ENCODE results near the gene CUTA. TPM values are rescaled to one million over a fixed set of nuclear protein-coding genes. Genes with fewer than 3 reads are reported as not detected.
A peak's percentile ranks its signal among the peaks of the same experiment; 100 is the strongest.

The CUTA gene
- total and polyA plus RNA-seq, 2 of the 13 experiments (the other 11 are each of a cell fraction or from before 2014, with no cell fraction given), result 170 to 180 TPM

DNA sequence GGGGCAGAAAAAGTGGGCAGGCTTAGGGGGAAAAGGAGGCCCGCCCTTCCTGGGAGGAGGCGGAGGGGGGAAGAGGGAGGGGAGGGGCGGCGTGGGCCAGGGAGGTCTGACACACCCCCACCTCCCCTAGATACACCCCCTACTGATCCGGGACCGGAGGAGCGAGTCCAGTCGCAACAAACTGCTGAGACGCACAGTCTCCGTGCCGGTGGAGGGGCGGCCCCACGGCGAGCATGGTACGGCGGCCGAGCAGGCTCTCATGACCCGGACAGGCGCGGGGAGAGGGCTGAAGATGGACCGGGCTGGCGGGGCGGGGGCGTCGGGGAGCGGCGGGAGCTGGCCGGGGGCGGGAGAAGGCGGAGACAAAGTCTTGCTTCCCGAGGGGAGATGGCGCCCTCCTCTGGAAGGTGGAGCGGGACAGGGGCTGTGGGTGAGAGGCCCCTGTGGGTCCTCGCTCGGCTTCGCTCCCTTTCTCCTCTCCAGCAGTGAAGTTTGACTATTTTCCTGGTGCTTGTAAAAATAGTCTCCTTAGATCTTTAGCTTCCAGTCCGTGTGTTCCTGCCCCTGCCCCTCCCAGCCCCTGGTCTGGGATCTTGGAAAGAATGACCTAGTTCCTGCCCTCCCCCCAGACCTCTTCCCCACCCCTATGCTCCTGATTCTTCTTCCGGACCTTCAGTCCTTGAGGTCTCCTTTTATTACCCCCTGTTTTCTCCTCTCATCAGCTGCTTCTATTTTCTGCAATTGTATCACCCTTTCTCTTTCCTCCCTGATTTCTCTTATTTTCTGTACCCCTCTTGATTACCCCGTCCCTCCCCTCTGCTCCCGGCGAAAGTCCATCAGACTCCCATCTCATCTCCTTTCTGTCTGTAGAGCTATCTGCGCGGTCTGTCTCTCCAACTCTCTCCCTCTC lies 8.0 kb upstream of the CUTA start (continued):
- TF ChIP-seq ZNF383 (CRISPR knock-in tag; IDR thresholded peaks at IDR 0.05; ENCODE audit: borderline replicate concordance), result no peak
- TF ChIP-seq MXD4 (CRISPR knock-in tag; IDR thresholded peaks at IDR 0.05), result peak; percentile 57; the same call in 1 of the 2 replicates
- no peak for TF ChIP-seq SMAD1 (CRISPR knock-in tag; IDR thresholded peaks at IDR 0.05; ENCODE audit: borderline replicate concordance, low read depth)
- no peak for TF ChIP-seq MAFF (IDR thresholded peaks at IDR 0.05; ENCODE audit: low read depth, low read length)
- TF ChIP-seq RELA (CRISPR knock-in tag; IDR thresholded peaks at IDR 0.05), result 0 out of 2 replicates have a peak, but pooled peaks have one; percentile 14
- peak; percentile 86; the same call in 1 of the 2 replicates for TF ChIP-seq CBX5 (CRISPR knock-in tag; IDR thresholded peaks at IDR 0.05; ENCODE audit: borderline replicate concordance)
- TF ChIP-seq POLR2A (IDR thresholded peaks at IDR 0.05; ENCODE audit: insufficient read depth in 1 of 2, low read depth in 2 of 2, low read length in 2 of 2), result peak in 1 of 2 experiments; percentile 81; a peak in 2 of 4 replicates
- TF ChIP-seq, protein P1, sequence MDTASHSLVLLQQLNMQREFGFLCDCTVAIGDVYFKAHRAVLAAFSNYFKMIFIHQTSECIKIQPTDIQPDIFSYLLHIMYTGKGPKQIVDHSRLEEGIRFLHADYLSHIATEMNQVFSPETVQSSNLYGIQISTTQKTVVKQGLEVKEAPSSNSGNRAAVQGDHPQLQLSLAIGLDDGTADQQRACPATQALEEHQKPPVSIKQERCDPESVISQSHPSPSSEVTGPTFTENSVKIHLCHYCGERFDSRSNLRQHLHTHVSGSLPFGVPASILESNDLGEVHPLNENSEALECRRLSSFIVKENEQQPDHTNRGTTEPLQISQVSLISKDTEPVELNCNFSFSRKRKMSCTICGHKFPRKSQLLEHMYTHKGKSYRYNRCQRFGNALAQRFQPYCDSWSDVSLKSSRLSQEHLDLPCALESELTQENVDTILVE (CRISPR knock-in tag; IDR thresholded peaks at IDR 0.05), result peak; percentile 98
- TF ChIP-seq ZFY (CRISPR knock-in tag; IDR thresholded peaks at IDR 0.05), result peak; percentile 45; the same call in 1 of the 2 replicates
- TF ChIP-seq ZNF333 (CRISPR knock-in tag; IDR thresholded peaks at IDR 0.05; ENCODE audit: borderline replicate concordance), result no peak
- no peak for TF ChIP-seq ELF1 (CRISPR knock-in tag; IDR thresholded peaks at IDR 0.05)
- TF ChIP-seq RFX3 (CRISPR knock-in tag; IDR thresholded peaks at IDR 0.05), result peak; percentile 10; the same call in 1 of the 2 replicates
- TF ChIP-seq ZNF816 (CRISPR knock-in tag; IDR thresholded peaks at IDR 0.05; ENCODE audit: borderline replicate concordance), result no peak
- TF ChIP-seq ZNF720 (CRISPR knock-in tag; IDR thresholded peaks at IDR 0.05), result no peak
- no peak for TF ChIP-seq ZNF572 (CRISPR knock-in tag; IDR thresholded peaks at IDR 0.05)
- 0 out of 2 replicates have a peak, but pooled peaks have one; percentile 76 for TF ChIP-seq REL (CRISPR knock-in tag; conservative IDR thresholded peaks at IDR 0.05)
- no peak for TF ChIP-seq SETDB1 (CRISPR knock-in tag; IDR thresholded peaks at IDR 0.05; ENCODE audit: borderline replicate concordance)
- no peak for TF ChIP-seq CREB1 (IDR thresholded peaks at IDR 0.05)
- TF ChIP-seq CREB1 (CRISPR knock-in tag; IDR thresholded peaks at IDR 0.05), result no peak
- no peak for TF ChIP-seq ZFP41 (CRISPR knock-in tag; IDR thresholded peaks at IDR 0.05; ENCODE audit: borderline replicate concordance)
- peak; percentile 19 for TF ChIP-seq SMC3 (IDR thresholded peaks at IDR 0.05; ENCODE audit: low read length)
- TF ChIP-seq ZNF746 (CRISPR knock-in tag; IDR thresholded peaks at IDR 0.05), result 0 out of 2 replicates have a peak, but pooled peaks have one; percentile 55
- no peak for TF ChIP-seq ZFP90 (CRISPR knock-in tag; IDR thresholded peaks at IDR 0.05; ENCODE audit: borderline replicate concordance)
- no peak for TF ChIP-seq ZMYM2 (CRISPR knock-in tag; IDR thresholded peaks at IDR 0.05)
- TF ChIP-seq ZNF367 (CRISPR knock-in tag; IDR thresholded peaks at IDR 0.05; ENCODE audit: borderline replicate concordance), result no peak
- TF ChIP-seq ZNF747 (CRISPR knock-in tag; IDR thresholded peaks at IDR 0.05; ENCODE audit: borderline replicate concordance), result peak; percentile 47; the same call in 1 of the 2 replicates
- no peak for TF ChIP-seq BRD4 (CRISPR knock-in tag; IDR thresholded peaks at IDR 0.05)
- TF ChIP-seq ZMAT3 (CRISPR knock-in tag; conservative IDR thresholded peaks at IDR 0.05), result no peak
- peak; percentile 79 for TF ChIP-seq GATAD1 (CRISPR knock-in tag; IDR thresholded peaks at IDR 0.05)
- no peak for TF ChIP-seq NR2F6 (IDR thresholded peaks at IDR 0.05)
- peak; percentile 7; the same call in 1 of the 2 replicates for TF ChIP-seq NR2F6 (CRISPR knock-in tag; IDR thresholded peaks at IDR 0.05)
- no peak for TF ChIP-seq MAFK (conservative IDR thresholded peaks at IDR 0.05 in 1 of 2, IDR thresholded peaks at IDR 0.05 in 1 of 2; ENCODE audit: low read length in 2 of 2)

All from HepG2 (cell line).